ENCODE measurements around the gene BCAS3.

Gene BCAS3

GRCh38 chr17:61307905-61308886 lies 630.5 kb downstream of the BCAS3 start:
- no peak for DNase-seq

GRCh38 chr17:61309362-61310256 lies 632.0 kb downstream of the BCAS3 start:
- DNase-seq: peak in 1 of 2 donors; percentile 6

DNA sequence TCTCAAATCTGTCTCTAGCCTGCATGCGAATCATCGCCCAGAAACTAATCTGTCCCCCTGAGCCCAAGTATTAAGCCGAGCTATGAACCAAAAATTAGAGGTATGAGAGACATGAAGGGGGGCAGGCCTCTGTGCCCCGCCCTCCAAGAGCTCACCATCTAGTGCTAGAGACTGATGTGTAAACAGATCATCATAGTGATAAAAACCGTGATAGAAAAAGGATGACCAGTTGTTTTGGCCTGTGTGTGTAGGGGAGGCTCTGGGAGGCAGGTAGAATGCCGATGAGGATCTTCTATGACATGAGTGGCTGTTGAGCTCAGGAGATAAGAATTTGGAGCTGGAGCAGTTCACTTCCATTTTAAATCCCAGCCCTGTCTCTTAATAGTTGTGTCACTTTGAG lies 632.9 kb downstream of the BCAS3 start:
- DNase-seq: no peak

- no peak for DNase-seq
Measured at GRCh38 chr17:61312406-61313295, 635.0 kb downstream of the BCAS3 start.

DNA sequence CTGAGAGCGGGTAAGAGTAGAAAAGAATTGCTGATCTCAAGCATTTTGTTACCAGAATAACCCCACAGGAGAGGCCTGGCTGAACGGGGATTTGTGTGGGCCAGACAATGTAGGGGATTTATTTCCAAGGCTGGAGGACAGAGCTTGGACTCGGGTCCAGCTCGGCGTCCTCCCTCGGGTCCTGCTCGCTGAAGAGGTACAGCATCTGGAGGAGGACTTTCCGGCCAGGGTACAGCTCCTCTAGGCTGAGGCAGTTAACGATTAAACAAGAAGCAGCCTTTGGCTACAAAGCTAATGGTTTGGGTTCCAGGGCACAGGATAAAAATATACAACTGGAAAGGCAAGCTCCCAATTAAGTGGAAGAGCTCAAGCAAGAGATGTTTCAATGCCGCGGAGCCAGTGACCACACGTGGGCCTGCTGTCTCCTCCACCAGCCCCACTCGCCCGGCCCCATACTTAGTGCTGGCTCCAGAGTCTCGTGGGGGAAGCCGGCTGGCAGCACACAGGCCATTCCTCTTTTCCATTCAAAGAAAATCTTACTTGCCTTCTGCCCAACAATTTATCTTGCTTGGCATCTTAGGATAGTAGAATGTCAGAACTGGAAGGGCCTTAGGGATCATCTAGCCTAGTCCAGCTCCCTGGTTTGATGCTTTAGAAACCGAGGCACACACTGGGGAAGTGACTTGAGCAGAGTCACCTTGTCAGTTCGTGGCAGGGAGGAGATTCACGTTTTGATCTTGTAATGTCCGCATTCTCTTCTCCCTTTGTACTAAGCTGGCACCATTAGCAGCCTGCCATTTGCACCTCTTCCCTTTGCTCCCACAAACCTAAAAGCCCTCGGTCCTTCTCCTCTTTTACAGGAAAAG lies 636.0 kb downstream of the BCAS3 start:
- no peak for DNase-seq

DNA sequence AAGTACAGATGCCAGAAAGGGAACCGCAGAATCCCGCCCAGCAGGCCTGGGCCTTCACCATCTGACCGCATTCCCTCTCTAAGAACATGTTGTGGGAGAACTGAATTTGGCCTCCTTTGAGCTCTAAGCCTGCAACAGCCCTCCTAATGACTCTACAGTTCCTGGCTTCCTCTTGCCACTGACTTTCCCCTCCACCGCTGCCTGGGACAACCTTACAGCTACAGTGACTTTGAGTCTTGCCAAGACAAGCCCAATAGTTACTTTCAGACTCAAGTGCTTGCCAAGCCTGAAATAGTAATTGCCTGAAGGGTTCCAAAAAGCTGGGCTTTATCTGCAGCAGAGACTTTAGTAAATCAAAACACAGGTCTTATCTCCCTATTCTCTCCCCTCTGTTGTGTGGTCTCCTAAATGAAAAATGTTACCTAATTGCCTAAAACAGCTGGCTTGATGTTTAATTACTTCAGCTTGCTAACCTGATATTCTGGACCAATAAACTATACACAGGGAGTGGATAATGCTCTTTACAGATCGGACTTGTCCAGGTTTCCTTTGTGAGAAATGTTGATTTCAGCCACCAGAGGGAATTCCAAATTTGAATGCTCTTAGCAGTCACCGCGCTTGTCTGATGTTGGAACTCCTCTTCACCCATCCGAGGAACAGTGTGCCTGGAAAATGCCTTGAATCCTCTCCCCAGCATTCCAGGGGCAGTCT lies 636.9 kb downstream of the BCAS3 start:
- peak; percentile 15 to 54 for DNase-seq

DNA sequence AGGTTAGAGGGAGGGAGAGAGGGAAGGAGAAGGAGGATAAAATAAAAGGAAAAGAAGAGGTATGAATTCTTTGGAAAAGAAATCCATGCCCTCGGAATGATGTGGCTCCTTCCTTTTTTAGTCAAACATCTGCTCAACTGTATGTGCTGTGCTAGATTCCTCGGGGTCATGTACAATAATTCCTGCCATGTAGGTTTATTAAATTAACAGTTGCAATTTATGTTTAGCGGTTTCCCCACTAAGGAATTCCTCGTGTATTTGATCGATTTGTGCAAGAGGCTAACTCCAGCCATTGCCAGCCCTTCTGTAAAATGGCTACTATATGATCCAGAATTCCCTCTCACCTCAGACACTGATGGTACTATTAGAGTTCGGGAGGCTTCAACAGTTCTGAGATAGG lies 639.0 kb downstream of the BCAS3 start:
- no peak for DNase-seq

- DNase-seq: no peak
Measured at GRCh38 chr17:61317779-61318178, 640.1 kb downstream of the BCAS3 start.

GRCh38 chr17:61318684-61319098 lies 641.0 kb downstream of the BCAS3 start:
- no peak for DNase-seq

DNA sequence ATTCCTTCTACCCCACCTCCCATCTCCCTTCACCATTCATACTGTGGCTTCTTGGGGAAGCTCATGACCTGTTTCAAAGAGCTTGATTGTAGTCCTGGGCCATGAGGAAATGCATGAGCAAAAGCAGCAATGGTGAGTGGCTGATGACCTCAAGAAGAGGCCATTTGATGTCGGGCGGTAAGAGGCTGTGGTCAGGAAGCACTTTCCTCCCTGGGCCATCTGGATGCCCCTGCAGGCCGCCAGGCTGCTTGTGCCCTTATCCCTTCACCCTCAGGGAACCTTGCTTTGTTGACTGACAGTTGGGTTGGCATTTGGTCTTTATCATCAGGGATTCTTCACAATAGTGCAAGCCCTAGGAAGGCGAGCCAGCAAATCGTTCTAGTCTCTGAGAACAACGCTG lies 643.7 kb downstream of the BCAS3 start:
- no peak for DNase-seq

GRCh38 chr17:61322325-61323002 lies 644.8 kb downstream of the BCAS3 start:
- DNase-seq: peak in 1 of 2 donors; percentile 14

GRCh38 chr17:61323003-61323908 lies 645.6 kb downstream of the BCAS3 start:
- no peak for DNase-seq

DNA sequence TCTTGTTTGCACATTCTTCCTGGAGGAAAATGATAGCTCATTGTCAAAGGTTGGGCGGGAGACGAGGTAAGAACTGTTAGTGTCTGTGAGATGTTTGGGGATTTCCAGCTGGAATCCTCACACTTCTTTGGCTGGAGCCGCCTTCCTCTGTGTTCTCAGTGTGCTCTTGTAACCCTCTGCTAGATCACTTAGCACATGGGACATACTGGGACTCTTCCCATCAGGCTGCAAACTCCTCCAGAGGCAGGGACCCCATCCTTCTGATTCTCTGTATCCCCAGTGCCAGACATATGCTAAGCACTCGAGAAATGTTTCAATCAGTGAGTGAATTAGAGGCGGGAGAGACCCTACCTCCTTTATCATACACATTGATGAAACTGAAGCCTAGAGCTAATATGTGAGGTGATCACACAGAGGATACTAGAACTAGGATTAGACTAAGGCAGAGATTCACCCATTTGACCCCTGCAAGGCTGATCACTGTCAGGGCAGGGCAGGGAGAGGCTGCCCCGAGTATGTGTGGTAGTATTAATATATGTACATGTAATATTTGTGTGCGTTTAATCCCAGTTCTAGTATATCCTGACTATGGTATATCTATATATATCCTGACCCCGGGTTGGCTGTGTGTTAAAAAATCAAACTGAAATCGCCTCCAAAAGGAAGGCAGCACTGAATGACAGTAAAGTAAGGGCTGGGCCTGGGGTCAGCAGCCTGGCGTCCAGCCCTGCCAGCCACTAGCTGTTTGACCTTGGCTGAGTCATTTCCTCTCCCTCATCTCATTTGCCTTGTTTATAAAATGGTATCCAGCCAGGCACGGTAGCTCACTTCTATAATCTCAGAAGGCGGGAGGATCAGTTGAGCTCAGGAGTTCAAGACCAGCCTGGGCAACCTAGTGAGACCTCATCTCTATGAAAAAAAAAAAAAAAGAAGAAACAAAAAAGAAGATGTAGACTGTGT lies 646.5 kb downstream of the BCAS3 start:
- no peak for DNase-seq

- DNase-seq: no peak
Measured at GRCh38 chr17:61324950-61325349, 647.3 kb downstream of the BCAS3 start.

GRCh38 chr17:61325382-61326073 lies 647.9 kb downstream of the BCAS3 start:
- DNase-seq: no peak

DNA sequence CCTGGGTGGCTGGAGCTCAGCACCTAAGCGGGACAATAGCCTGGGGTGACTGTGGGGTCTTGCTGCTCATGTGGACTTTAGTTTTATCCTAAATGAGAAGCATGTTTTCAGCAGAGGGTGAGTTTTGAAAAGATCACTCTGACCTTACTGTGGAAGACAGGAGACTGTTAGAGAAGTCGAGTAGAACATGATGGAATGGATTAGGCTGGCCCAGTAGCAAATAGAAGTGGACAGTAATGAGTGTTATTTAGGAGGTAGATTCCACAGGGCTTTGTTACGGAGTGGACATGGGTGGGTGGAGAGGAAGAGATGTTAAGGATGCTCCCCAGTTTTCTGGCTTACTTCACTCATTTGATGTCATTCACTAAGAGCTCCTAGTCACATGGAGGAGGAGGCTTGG lies 648.7 kb downstream of the BCAS3 start:
- DNase-seq: no peak

- DNase-seq: no peak
Measured at GRCh38 chr17:61328351-61328750, 650.7 kb downstream of the BCAS3 start.

Data from hippocampal formation (tissue), 2 donors.